Measurements from ENCODE around the gene CCNG2.

CCNG2 gene

DNA sequence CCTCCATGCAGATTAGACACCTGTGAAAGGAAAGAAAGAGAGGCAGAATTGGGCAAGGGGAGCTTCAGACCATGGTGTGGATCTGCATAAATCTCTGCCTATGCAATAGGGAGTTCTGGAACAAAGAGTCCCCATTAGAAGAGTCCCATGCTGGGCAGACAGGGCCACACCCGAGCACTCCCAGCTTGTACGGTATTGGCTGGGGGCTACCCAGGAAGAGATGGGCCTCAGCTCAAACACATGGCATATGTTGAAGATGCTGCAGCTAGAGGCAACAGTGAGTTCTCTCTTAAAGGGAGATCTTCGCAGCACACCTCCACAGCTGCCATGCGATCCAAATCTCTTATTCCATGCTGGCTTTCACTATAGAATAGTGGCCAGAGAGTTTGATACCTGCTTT is 24.7 kb downstream of the CCNG2 start:
- no peak for DNase-seq

DNA sequence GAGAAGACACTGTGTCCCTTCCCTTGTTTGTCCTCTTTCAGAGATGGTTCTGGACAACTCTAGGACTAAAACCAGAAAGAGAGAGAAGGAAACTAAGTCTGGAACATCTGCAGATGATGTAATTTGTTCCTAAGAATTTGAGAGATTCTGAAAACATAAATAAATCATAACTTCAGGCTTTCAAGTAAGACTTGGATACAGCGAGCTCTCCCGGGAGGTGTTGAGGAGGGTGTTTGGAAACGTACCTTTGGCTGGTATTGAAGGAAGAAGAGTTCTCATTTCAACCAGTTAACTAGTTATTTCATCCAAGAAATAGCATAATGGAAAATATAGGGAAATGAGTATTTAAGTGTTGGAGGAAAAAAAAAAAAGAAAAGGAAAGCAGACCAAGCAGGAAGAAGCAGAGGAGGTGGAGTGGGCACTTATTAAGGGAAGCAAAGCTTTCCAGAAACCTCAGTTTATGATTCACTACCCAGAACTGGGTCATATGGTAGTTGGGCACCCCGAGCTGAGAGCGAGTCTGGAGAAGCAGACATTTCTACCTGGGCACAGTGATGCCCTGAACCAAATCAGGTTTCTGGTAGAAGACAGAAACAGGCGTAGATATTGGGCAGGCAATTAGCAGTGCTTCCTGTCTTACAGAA is 26.9 kb downstream of the CCNG2 start:
- DNase-seq = no peak

DNA sequence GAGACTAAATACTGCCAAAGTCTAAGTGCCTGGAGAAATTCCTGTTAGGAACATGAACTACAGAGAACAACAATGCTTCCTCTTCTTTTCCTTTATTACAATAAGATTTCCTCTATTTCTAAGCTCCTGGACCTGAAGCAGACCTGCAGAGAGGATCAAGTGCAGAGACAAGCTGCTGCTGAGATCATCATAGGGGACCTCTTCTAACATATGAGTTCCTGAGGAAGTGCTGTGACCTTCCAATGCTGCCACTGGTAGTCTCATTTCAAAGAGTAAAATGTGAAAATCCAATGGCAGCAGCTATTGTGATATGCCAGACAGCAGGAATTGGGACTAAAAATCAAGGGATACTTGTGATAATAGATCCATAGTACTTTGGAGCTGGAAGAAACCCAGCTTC is 28.0 kb downstream of the CCNG2 start:
- DNase-seq = no peak

DNA sequence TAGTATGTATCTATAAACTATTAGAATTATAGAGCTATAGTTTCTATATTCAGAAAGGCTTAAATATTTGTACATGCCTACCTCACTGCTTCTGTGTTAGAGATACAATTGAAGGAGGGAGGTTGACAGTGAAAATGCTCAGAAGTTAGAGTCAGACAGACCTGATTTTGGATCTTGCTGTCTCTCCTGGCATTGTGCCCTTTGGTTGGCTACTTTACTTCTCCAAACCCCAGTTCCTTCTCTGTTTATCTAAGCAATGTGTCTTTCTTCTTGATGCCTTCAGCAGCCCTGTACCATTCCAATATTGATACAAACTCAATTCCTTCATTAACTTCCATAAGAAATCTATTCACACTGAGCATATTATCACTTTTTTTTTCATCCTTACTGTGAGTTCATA is 28.7 kb downstream of the CCNG2 start:
- no peak for DNase-seq

DNA sequence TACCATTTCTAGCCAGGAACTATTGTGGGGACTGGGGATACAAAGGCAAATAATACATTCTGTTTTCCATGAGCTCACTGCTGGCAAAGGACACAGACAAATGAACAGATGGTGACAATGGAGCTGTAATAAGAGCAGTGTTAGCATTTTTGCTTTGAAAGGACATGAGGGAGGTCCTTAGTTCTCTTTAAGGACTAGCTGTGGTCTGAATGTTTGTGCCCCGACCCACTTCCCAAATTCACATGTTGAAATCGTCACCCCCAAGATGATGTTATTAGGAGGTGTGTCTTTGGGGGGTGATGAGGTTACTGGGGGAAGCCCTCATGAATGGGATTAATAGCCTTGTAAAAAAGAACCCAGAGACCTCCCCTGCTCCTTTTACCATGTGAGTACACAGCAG is 30.3 kb downstream of the CCNG2 start:
- no peak for DNase-seq

DNA sequence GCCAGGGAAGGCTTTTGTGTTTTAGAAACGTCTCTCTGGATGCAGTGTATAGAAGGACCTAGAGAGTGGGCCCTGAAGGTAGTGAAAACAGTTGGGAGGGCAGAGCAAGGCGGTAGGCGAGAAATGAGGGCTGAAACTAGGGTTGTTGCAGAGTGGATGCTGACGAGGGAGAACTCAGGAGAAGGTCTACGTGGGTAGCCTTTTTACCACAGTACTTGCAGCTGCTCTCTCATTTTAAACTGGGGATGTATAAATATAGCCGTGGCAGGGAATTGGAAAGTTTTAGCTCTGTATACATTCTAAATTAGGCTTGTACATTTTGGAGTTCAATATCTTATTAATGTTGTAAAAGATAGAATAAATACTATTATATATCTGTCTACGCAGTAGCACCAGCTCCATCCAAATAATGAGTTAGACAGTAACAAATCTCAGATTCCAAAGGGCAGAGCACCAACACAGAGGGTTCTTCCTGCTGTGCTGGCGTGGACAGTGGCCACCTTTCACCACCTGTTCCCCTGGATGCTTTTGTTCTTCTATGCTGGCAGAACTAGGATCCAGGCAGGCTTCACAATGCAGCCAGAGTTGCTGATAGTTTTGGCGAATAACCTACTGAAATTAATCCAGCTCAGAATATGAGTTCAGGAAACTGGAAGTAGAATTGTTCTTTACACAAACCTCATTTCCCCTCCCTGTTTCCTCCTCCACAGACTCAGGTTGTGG is 31.7 kb downstream of the CCNG2 start:
- no peak for DNase-seq

DNA sequence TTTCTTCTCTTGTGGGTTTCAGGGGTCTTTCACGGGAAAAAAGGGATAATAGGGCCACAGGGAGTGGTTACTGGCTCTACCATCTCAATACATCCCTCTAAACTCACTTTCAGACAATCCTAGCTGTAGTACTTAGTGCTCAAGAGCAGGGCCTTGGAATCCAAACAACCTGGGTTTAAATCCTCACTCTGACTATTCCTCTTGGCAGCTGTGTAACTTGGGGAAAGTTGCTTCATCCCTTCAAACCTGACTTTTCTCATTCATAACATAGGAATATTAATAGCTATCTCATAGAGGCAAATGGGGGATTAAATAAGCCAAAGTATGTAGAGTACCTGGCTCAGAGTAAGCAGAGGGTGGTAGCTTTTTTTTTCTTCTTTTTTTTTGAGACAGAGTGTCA is 32.4 kb downstream of the CCNG2 start:
- DNase-seq = no peak

DNA sequence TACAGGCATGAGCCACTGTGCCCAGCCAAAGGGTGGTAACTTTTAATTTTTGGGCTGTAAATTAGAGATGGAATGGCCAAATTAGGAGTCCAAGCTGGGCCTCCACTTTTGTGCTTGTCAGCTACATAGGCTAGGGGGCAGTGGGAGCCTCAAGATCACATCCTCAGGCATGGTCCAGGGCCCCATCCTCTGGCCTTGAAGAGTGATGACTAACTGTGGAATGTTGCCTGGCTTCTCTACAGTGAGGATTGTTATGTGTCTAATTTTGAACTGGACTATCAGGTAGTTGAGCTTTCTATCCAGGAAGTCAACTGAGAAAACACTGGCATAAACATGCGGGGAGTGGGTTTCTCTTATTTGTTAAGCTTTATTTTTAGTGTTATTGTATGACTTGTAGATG is 33.0 kb downstream of the CCNG2 start:
- DNase-seq = no peak

DNA sequence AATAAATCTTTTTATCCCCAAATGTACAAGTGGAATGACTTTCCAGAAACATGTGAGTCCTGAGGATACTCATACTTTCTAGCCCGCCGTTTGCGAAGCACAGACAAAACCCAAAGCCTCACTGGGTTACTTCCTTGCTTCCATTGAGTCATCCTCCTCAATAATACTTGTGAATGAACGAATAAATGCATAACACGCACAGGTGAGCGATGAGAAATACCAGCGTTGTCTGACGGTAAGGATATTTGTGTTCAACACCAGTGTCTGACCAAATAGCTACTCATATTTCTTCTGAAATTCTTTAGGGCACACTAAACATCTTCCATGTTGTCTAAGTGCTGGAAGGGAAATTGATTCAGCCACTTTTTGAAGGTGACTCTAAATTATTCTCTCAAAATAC is 36.0 kb downstream of the CCNG2 start:
- no peak for DNase-seq

DNA sequence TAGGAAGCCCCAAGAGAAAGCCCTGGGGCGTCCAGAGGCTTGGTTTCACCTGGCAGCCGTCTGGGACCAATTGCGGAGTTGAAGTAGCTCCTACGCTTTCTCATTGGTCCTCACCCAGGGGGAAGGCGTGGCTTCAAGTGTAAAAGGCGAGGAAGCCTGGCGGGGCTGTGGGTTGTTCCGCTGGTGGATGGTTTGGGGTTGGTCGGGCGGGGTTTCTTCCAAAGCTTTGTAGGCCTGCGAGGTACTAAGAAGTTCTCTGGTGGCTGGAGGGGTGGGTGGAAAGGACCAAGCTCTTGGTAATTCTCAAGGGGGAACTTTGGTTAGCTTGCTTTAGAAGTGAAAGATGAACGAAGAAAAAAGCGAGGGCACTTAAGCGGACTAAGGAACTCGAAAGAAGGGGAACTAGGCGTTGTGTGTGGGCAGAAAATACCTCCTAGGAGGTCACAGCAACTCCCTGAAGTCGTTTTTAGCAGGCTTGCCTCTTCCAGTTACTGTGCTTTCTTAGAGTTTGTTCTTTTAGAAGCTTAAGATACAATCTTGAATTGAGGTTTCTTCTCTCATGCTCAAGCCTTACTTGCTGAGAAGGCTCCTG is 36.6 kb downstream of the CCNG2 start:
- DNase-seq = no peak

DNA sequence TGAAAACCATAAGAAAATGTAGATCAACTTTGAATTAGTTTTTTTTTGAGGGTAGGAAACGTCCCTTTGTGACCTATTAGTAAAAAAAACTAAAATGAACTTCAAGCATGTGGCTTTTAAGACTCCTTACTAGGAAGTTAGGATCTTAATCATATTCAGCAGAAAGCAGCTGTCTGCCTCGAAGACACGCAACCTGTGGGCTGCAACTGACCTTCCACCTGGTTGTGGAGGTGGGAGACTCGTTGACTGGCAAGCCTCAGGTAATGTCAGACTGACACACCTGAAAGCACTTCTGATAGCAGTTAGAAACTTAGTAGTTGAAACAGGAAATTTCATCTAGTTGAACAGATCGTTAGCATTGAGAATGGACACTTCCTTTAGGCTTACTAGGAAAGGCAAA is 37.4 kb downstream of the CCNG2 start:
- DNase-seq = no peak

DNA sequence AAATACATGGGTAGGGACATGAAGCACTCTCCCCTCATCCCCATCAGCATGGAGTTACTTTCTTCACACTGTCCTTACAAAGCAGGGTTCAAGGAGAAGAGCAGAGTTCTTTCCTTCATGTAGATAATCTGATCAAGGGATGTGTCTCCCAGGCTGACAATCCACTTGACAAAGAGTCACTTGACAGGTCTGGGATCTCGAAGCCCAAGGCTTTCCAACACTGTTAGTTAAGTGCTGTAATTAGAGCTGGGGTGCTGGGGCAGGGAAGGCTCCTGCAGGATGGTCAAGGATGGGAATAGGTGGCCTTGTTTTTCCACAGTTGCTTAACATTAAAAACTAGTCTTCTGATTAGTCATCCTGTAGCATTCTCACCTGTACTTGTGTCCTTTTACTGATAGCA is 38.0 kb downstream of the CCNG2 start:
- no peak for DNase-seq

DNA sequence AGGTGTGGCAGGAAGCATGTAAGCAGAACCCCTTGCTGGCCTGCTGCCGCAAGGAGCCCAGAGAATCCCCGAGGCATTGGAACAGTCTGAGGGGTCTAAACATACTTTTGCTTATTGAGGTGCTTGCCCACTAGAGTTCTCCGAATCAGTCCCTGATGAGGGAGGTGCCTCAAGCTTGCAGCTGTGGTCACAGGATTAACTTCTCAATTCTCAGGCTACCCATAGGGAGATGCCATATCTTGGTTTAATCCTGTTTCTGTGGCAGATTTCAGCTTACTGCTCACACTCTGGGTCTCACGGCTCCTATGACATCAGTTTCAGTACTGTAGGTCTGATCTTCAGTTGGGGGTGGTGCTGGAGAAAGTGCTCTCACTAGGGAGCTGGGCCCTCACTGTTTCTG is 39.9 kb downstream of the CCNG2 start:
- peak; percentile 19 for DNase-seq

DNA sequence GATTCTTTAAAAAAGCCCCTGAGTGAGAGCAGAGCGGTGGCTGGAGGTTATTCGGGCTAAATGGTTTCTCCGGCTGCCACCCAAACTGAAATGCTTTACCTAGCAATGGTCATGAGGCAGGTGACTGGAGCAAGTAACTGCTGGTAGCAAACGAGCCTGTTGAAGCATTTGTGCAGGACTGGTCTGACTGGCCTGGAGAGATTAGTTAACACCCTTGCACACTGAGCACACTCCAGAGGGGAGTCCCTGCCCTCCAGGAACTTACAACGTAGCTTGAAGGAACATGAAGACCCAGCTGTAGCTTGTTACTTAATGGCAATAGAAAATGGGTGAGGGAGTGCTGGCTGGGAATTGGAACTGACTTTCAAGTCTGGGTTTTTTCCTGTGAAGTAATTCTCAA is 40.4 kb downstream of the CCNG2 start:
- no peak for DNase-seq

DNA sequence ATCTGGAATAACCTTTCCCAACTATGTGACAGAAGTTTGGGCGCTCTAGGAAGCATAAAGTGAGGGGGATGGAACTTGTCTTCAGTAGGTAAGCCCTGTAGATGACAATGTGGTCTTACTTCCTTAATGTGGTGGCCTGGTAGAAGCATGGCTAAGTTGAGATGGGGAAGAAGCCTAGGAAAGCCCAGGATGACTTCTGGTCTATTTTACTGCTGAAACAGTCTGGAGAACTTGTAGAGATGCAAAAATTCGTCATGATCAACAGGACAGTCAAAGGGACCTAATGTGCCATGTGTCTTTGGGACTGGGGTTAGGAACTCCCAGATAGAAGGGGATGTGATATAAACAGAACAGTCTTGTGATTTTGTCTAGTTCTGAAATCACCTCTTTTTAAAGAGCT is 40.8 kb downstream of the CCNG2 start:
- DNase-seq = no peak

DNA sequence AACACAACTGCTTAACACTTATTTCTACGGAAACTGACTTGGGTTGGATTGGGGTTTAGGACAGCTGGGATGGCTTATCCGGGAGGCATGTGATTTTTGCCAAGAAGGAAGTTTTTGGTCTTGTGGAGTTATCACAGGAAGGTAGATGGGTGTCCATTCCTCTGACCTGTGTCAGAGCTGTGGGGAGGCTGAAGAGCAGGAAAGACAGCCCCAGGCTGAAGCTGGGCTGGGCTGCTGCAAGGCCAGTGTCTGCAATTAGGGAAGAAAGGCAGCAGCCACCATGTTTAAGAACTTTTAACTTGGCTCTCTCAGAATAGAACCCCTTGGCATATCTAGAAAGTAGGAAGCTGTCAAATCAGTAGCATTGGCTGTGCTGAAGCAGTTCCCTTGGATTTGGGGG is 42.3 kb downstream of the CCNG2 start:
- DNase-seq = no peak

DNA sequence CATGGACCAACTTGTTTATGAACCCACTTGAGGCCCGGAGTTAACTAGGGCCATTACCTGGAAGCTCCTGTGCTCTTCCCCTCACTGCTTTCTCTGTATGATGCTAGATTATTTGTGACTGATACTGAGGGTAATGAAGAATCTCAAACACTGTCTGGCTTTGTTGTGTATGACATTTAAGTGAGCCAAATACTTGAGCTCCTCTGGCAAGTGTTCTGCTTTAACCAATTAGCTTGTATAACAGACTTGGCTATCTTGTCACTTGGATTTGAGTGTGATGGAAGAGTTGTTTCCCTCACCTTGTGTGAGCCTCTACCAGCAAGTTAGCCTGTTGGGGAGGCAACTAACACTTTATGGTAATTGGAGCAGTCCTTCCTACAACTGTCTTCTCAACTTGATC is 42.7 kb downstream of the CCNG2 start:
- DNase-seq = no peak

DNA sequence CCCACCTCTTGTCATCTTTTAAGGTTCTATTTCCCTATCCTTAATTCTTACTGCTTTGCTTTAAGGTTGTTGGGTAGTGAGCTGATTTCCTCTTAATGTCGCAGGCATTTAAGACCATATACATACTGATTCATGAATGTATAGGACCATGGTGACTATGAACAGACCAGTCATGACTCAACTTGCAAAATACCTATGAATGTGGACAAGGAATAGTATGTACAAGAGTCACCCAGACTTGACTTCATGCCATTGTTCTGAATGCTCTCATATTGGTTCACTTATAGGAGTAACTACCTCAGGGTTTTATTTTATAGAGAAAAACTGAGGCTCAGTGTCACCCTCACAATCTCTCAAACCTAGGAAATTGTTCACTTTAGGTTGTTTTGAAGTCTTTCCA is 44.3 kb downstream of the CCNG2 start:
- DNase-seq = no peak

DNA sequence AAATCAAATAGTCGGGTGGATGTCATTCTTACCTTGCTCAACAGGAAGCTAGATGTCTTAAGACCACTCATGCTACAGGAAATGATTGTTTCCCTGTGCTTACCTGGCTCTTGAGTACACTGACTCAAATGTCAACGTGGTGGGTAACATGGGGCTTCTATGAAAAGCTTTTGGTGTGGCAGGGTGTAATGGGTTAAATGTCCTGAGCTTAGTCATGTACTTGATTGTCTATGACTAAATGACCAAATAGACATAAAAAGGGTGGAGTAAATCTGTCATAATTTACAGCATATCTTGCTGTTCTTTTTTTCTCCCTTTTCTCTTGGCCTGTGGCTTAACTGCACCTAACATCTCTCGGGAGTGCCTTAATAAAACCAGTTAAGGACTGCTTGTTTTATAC is 44.9 kb downstream of the CCNG2 start:
- no peak for DNase-seq

DNA sequence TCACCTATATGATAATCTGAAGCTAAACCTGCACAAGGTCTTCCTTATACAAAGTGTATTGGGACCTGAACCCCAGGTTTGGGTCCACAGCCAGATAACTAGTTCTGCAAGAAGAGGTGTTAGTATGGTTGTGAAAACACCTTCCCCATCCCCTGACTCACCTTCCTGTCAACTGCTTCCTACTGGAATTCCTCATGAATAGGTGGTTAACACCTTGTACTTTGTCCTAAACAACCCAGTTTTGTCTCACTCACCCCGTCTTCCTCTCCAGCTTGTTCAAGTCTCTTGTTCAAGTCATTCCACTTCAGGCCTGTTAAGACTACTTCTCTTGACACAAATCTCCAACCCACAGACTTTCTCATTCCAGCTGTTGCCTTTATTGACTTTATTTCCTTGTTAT is 45.5 kb downstream of the CCNG2 start:
- no peak for DNase-seq

DNA sequence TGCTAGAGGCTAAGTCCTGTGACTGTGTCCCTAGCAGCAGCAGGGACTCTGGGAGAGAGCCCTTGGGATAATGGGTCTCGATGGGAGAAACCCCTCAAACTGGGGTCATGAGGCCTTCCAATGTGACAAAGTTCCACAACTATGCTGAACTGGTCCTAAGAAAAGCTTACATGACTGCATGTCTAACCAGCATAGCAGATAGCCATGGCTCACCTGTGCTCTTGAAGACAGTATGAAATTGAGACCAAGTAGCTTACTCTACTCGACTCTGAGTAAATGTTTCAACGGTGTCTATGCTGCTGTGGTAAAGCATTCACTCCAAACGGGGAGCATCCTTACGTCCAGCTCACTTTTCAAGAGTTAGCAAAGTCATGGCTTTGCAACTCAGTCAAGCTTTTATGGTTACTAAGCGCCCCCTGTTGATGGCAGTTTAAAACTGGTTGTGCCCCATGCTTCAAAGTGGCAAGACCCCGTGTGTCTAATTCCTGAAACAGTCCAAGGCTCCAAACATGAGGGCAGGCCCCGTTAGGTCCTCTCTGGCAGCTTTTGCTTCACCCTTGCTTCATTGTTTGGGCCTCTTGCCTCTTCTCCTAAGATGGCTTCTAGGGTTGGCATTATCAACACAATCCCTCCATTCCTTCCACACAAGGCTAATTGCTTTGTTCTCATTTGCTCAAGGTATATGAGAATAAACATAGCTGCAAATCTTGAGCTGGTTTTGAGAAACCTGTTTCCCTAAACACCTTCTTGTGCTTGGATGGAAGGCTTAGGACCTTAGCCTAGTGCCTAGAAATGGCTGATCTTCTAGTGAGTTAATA is 46.6 kb downstream of the CCNG2 start:
- no peak for DNase-seq

DNA sequence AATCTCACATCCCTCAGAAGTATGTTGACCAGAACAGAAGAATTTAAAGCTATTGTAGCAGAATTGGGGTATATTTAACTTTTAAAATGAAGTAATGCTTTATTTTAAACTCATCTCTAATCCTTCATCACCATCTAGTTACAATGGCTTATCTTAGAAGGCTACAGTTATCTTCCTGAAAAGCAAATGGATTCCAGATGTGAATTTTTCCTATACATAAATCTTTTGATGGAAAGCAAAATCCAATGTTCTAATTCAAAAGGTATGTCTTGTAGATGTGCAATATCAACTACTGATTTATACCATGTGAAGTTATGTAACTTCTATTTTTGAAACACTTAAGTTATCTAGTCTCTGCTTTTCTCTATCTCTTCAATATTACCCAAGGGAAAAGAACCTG is 47.6 kb downstream of the CCNG2 start:
- no peak for DNase-seq

DNA sequence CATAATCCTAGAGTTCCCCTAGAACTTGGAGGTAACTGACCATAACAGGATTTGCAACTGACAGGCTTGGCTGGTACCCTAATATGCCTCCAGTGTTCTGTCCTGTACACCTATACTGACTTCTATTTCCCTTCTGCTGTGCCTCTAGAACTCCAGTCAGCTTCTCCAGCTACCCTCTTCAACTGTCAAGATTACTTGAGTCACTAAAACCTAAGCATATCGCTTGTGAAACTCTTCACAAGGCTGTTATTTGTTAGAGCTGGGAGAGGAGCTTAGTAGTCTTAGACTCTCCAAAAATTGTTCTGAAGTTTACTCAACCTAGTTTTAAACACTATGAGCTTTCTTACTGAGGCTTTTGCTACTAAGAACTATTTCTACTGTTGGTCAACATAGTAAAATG is 52.0 kb downstream of the CCNG2 start:
- DNase-seq = no peak

DNA sequence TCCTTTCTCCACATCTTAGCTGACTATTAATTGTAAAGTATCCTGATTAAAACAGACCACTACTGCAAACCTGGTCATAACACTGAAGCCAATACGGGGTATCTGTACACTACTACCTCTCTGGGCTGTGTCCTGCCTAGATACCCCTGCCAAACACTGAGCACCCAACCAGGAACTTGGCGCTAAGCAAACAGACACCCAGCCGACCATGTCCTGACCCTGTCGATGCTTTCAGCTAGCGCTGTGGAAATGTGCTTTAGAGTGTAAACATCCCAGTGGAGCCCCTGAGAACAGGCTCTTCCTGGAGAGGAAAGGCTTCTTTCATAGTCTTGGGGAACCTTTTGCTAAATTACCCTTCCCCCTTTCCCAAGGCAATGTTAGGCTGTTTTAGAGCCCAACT is 52.9 kb downstream of the CCNG2 start:
- DNase-seq = no peak
